Body of pancreas (tissue), 4 donors: Measurements from ENCODE around the gene TARS3.

Source experiments
- POLR2A ChIP-seq, 3 donors: fragments of 450-650 bp; IDR thresholded peaks; one replicate each; pipeline ENCODE4 v1.6.1; 2016; ENCODE audit warnings: antibody characterized with exemption in 3 of 3, mild to moderate bottlenecking in 2 of 3
- TF ChIP-seq, protein P1 (sequence below), 7 experiments: fragments of 450-650 bp in 4 of 7; fragments of 200-600 bp in 3 of 7; sonication (generic) in 3 of 7; IDR thresholded peaks; one replicate each; pipeline ENCODE4 v1.5.1; 2016 to 2019; ENCODE audit warnings: antibody characterized with exemption in 7 of 7

DNA sequence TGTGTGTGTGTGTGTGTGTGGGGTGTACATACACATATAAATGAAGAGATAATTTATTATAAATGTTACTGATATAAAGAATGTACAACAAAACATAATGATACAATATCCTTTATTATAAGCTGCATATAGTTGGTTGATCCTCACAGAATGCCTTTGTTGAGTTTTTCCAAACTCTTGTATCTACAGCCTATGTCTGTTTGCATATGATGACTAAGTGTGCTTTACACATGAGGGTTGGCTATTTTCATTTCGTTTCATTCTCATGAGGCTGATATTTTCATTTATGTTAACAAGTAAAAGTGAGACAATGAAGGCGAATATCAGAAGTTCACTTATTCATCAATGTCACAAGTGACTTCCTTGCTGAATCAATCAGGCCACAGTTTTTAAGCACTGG lies 117.2 kb downstream of the TARS3 start:
- TF ChIP-seq, protein P1, sequence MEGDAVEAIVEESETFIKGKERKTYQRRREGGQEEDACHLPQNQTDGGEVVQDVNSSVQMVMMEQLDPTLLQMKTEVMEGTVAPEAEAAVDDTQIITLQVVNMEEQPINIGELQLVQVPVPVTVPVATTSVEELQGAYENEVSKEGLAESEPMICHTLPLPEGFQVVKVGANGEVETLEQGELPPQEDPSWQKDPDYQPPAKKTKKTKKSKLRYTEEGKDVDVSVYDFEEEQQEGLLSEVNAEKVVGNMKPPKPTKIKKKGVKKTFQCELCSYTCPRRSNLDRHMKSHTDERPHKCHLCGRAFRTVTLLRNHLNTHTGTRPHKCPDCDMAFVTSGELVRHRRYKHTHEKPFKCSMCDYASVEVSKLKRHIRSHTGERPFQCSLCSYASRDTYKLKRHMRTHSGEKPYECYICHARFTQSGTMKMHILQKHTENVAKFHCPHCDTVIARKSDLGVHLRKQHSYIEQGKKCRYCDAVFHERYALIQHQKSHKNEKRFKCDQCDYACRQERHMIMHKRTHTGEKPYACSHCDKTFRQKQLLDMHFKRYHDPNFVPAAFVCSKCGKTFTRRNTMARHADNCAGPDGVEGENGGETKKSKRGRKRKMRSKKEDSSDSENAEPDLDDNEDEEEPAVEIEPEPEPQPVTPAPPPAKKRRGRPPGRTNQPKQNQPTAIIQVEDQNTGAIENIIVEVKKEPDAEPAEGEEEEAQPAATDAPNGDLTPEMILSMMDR (IDR thresholded peaks at IDR 0.05), result no peak
- TF ChIP-seq POLR2A (IDR thresholded peaks at IDR 0.05), result no peak
